Measurements from ENCODE around the gene PMP22.
"Not testable (repeated sequence)": the region's sequence is repeated elsewhere in the genome, so short reads cannot be mapped to it uniquely, and the experiment has no call there.

PMP22 gene

GRCh38 chr17:15247891-15248529, 17.1 kb downstream of the PMP22 start:
- Mint-ChIP-seq H3K36me3 (no peaks in the 10 kb centered on the region), H3K4me1 (no peaks in the 10 kb centered on the region), H3K27me3 (peaks cover 2% of the 10 kb centered on the region), H3K27ac (no peak overlapping the region), H3K9me3 (peaks cover 3% of the 10 kb centered on the region), H3K4me3 (no peak overlapping the region)

- Mint-ChIP-seq H3K4me3 (no peak overlapping the region), H3K27ac (no peak overlapping the region), H3K27me3 (peaks cover 9% of the 10 kb centered on the region), H3K9me3 (peaks cover 12% of the 10 kb centered on the region), H3K4me1 (no peaks in the 10 kb centered on the region), H3K36me3 (no peaks in the 10 kb centered on the region)
Measured at GRCh38 chr17:15245054-15245453, 20.1 kb downstream of the PMP22 start.

DNA sequence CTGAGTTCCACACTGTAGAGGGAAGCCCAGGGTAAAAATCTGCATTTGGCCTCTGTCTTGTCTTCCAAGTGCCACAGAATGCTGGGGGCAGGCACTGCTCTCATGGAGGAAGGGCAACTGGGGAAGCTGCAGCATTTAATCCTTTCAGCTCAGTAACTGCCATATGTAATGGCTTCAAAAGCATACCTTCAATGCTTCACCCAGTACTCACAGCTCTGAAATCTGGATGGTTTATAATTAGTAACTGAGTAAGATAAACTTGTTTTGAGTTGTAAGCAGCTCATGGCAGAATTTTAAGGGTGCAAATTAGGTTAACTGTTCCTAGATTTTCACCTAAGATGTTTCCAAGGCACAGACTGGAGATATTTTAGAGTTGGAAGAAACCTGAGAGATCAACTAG, 24.5 kb downstream of the PMP22 start:
- Mint-ChIP-seq H3K36me3 (no peaks in the 10 kb centered on the region), H3K27ac (no peak overlapping the region)

DNA sequence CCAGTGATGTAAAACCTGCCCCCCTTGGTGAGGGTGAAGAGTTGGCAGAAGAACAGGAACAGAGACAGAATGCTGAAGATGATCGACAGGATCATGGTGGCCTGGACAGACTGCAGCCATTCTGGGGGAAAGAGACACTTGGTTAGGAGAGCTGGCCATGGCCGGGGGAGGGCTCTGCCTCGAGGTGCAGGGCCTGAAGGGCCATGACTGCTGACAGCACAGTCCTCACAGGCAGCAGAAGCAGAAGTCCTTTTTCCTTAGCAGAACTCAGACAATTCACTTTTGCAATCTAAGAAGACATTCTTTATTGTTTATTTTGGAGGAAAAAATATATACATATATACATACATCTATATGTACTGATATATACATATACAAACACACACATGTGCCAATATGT, 25.6 kb downstream of the PMP22 start:
- peaks cover 12% of the 10 kb centered on the region for H3K9me3 Mint-ChIP-seq
- no peak overlapping the region for H3K4me3 Mint-ChIP-seq
- no peaks in the 10 kb centered on the region for H3K36me3 Mint-ChIP-seq
- H3K4me1 Mint-ChIP-seq, result no peaks in the 10 kb centered on the region
- H3K27ac Mint-ChIP-seq, result no peak overlapping the region
- H3K27me3 Mint-ChIP-seq, result peaks cover 17% of the 10 kb centered on the region

More for the DNA sequence above, 24.5 kb downstream of the PMP22 start:
- peaks cover 12% of the 10 kb centered on the region for H3K9me3 Mint-ChIP-seq
- peaks cover 17% of the 10 kb centered on the region for H3K27me3 Mint-ChIP-seq
- H3K4me1 Mint-ChIP-seq, result no peaks in the 10 kb centered on the region
- no peak overlapping the region for H3K4me3 Mint-ChIP-seq

DNA sequence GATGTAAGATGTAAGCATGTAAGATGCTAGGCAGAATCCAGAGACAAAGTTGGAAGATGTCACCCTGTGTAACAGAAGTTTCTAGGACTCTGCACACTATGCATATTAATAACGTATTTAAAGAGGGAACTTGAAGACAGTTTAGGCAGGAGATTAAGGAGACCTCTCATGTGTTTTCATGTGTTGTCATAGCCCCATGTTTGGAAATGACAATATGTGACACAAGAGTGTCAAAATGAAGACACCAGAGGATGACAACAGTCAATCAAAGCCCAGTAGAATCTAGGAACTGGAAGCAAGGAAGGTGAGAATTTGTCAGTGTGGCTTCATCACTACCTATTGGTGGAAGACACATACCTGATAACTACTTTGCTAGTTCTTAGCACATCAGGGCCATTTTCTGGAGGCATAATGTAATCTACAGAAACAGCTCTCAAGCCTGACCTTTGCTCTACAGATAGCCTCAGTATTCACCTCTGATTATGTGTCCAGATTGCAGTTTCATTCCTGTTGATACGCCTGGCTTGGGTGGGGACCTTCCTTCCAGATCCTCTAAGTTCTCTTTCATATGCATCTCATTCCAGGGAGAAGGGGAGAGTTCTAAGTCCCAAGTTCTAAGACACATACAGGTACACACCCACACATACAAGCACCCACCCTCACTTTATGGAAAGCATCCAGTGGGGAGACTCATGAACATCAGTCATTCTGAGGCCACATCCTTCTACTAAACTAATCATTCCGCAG, 26.3 kb downstream of the PMP22 start:
- H3K27me3 Mint-ChIP-seq, result peaks cover 17% of the 10 kb centered on the region
- H3K36me3 Mint-ChIP-seq, result no peaks in the 10 kb centered on the region
- peaks cover 12% of the 10 kb centered on the region for H3K9me3 Mint-ChIP-seq
- H3K27ac Mint-ChIP-seq, result no peak overlapping the region
- H3K4me1 Mint-ChIP-seq, result no peaks in the 10 kb centered on the region
- H3K4me3 Mint-ChIP-seq, result no peak overlapping the region

DNA sequence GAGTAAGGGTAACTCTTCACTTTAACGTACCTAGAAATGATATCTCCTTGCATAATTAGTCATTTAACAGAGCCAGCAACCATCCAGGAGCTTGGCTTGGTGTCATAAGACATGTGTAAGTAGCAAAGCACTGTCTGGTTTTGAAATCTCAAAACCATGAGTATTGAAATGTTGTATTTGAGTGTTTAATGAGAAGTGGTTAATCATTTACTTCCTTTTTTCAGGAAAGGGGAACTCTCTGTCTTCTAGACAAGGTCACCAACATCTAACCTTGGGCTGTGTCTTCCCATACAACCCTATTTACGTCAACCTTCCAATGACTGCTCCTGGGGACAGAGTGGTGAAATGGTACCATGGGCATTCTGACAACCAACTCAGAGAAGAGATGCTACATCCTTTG, 27.1 kb downstream of the PMP22 start:
- H3K4me1 Mint-ChIP-seq, result no peaks in the 10 kb centered on the region
- H3K4me3 Mint-ChIP-seq, result no peak overlapping the region
- no peaks in the 10 kb centered on the region for H3K36me3 Mint-ChIP-seq
- H3K27ac Mint-ChIP-seq, result no peak overlapping the region
- peaks cover 10% of the 10 kb centered on the region for H3K9me3 Mint-ChIP-seq
- peaks cover 17% of the 10 kb centered on the region for H3K27me3 Mint-ChIP-seq

- Mint-ChIP-seq H3K4me3 (no peak overlapping the region), H3K27ac (no peak overlapping the region), H3K4me1 (no peaks in the 10 kb centered on the region), H3K27me3 (peaks cover 13% of the 10 kb centered on the region), H3K9me3 (no peaks in the 10 kb centered on the region), H3K36me3 (no peaks in the 10 kb centered on the region)
Measured at GRCh38 chr17:15237106-15237425, 28.1 kb downstream of the PMP22 start.

GRCh38 chr17:15236281-15237105, 28.6 kb downstream of the PMP22 start:
- Mint-ChIP-seq H3K9me3 (no peaks in the 10 kb centered on the region), H3K27me3 (peaks cover 13% of the 10 kb centered on the region), H3K36me3 (no peaks in the 10 kb centered on the region), H3K4me1 (no peaks in the 10 kb centered on the region), H3K27ac (no peak overlapping the region), H3K4me3 (no peak overlapping the region)

DNA sequence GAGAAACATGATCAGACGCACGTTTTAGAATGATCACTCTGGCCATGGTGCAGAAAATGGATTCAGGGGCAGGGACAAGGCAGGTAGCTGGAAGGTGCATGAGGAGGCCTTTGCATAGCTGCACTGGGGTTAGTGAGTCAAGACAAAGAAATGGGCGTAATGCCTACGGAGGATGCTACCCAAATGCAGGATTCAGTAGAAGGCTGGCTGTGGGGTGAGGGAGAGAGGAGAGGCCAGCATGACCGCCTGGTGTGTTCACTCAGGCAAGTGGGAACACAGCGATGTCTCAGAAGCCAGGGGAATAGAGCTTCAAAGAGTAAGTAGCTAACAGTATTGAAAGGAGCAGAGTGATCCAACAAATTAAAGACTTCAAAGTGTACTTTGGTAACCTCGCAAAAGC, 31.2 kb downstream of the PMP22 start:
- H3K27me3 Mint-ChIP-seq, result peaks cover 6% of the 10 kb centered on the region
- no peaks in the 10 kb centered on the region for H3K4me1 Mint-ChIP-seq
- no peak overlapping the region for H3K27ac Mint-ChIP-seq
- no peaks in the 10 kb centered on the region for H3K9me3 Mint-ChIP-seq
- no peak overlapping the region for H3K4me3 Mint-ChIP-seq
- no peaks in the 10 kb centered on the region for H3K36me3 Mint-ChIP-seq

GRCh38 chr17:15233022-15233805, 31.9 kb downstream of the PMP22 start:
- Mint-ChIP-seq H3K27me3 (peaks cover 3% of the 10 kb centered on the region), H3K4me3 (no peak overlapping the region), H3K27ac (no peak overlapping the region), H3K9me3 (no peaks in the 10 kb centered on the region), H3K4me1 (no peaks in the 10 kb centered on the region), H3K36me3 (no peaks in the 10 kb centered on the region)

- Mint-ChIP-seq H3K9me3 (no peaks in the 10 kb centered on the region), H3K27me3 (peaks cover 6% of the 10 kb centered on the region), H3K4me1 (no peaks in the 10 kb centered on the region), H3K27ac (no peak overlapping the region), H3K4me3 (no peak overlapping the region), H3K36me3 (no peaks in the 10 kb centered on the region)
Measured at GRCh38 chr17:15232517-15232915, 32.6 kb downstream of the PMP22 start.

GRCh38 chr17:15231851-15232516, 33.1 kb downstream of the PMP22 start:
- no peak overlapping the region for H3K4me3 Mint-ChIP-seq

GRCh38 chr17:15230866-15231265, 34.3 kb downstream of the PMP22 start:
- Mint-ChIP-seq H3K9me3 (no peaks in the 10 kb centered on the region), H3K27ac (no peak overlapping the region), H3K36me3 (no peaks in the 10 kb centered on the region), H3K27me3 (peaks cover 8% of the 10 kb centered on the region), H3K4me1 (no peaks in the 10 kb centered on the region), H3K4me3 (no peak overlapping the region)

More at GRCh38 chr17:15231851-15232516, 33.1 kb downstream of the PMP22 start:
- H3K27ac Mint-ChIP-seq, result no peak overlapping the region
- H3K4me1 Mint-ChIP-seq, result no peaks in the 10 kb centered on the region
- H3K9me3 Mint-ChIP-seq, result no peaks in the 10 kb centered on the region
- no peaks in the 10 kb centered on the region for H3K36me3 Mint-ChIP-seq
- peaks cover 8% of the 10 kb centered on the region for H3K27me3 Mint-ChIP-seq

DNA sequence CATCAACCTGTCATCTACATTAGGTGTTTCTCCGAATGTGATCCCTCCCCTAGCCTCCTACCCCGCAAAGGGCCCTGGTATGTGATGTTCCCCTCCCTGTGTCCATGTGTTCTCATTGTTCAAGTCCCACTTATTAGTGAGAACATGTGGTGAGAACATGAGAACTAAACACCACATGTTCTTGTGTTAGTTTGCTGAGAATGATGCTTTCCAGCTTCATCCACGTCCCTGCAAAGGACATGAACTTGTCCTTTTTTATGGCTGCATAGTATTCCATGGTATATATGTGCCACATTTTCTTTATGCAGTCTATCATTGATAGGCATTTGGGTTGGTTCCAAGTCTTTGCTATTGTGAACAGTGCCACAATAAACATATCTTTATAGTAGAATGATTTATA, 43.3 kb downstream of the PMP22 start:
- H3K4me1 Mint-ChIP-seq, H3K4me3 Mint-ChIP-seq, H3K9me3 Mint-ChIP-seq, H3K36me3 Mint-ChIP-seq, H3K27ac Mint-ChIP-seq, H3K27me3 Mint-ChIP-seq: not testable (repeated sequence)

- H3K36me3 Mint-ChIP-seq, result no peaks in the 10 kb centered on the region
- H3K4me3 Mint-ChIP-seq, result no peak overlapping the region
- no peak overlapping the region for H3K27ac Mint-ChIP-seq
- peaks cover 6% of the 10 kb centered on the region for H3K27me3 Mint-ChIP-seq
- H3K4me1 Mint-ChIP-seq, result no peaks in the 10 kb centered on the region
- H3K9me3 Mint-ChIP-seq, result no peaks in the 10 kb centered on the region
Measured at GRCh38 chr17:15220785-15221184, 44.3 kb downstream of the PMP22 start.

Data from activated naive CD4-positive, alpha-beta T cell treated with anti-CD3 and anti-CD28 coated beads, Interleukin-2, amount 50 U/mL, for 24 hours (primary cell).